NOMO-1 (cell line): Measurements from ENCODE around the gene NOXRED1.

Experiments
- DNase-seq, 2 experiments: peaks; one replicate each; lab custom pipeline; 2025; ENCODE audit not compliant: unreplicated experiment in 2 of 2; lab: John Stamatoyannopoulos, UW

NOXRED1 gene

DNA sequence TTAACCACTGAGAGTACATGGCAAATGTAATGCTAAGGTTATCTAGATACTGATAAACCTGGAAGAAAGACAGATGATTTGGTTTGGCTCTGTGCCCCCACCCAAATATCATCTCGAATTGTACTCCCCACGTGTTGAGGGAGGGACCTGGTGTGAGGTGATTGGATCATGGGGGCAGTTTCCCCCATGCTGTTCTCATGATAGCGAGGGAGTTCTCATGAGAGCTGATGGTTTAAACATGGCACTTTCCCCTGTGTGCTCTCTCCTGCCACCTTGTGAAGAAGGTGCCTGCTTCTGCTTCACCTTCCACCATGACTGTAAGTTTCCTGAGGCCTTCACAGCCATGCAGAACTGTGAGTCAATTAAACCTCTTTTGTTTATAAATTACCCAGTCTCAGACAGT lies 14.2 kb downstream of the NOXRED1 start:
- no peak for DNase-seq

DNA sequence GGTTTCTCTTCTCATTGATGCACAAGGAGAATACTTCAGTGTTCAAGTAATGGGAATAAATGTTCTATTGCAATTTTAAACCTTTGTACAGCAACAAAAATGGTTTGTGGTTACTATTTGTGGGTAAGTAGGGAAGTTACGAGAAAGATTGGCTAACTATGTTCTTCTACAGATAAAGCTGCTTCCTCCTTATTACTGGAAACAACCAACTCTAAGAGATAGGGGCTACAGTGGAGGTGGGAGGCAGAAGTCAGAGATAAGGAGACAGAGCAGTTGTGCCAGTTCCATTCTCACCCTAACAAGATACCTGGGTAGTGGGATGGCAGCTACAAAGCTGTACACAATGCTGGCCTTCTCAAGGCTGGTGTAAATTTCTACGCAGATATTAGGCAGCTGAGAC lies 16.2 kb downstream of the NOXRED1 start:
- peak; percentile 69 to 93 for DNase-seq

DNA sequence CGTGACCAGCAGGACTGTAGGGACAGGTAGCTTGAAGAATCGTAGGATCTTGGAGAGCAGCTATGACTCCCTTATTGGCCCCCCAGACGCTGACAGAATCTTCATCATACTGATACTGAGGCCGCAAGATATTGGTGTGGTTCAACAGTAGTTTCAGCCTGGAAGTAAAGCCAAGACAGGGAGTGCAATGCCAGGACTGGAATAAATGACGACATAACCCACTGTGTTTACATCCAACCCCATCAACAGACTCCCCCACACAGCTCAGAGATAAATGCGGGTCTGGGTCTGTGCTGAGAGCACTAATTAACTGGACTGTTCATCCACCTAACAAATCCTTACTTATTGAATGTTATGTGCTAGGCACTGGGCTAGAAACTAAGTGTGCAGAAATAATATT lies 16.6 kb downstream of the NOXRED1 start:
- DNase-seq, result peak; percentile 63 to 67

DNA sequence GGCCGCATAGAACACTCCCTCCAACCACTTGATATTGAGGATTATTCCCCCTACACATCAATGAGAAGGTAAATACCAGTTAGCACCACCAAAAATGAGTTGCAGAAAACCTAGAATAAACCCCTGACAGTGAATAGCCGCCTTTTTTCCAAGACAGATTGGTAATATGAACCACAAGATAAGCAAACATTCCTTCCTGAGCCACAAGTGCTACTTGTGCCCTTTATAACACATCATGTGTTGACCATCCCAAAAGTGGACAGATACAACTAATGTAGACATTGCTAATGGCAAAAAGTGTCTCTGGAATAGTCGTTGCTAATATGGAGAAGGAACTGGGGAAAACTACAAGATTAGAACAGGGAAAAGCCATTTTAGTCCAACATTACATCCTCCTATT lies 17.2 kb downstream of the NOXRED1 start:
- no peak for DNase-seq

DNA sequence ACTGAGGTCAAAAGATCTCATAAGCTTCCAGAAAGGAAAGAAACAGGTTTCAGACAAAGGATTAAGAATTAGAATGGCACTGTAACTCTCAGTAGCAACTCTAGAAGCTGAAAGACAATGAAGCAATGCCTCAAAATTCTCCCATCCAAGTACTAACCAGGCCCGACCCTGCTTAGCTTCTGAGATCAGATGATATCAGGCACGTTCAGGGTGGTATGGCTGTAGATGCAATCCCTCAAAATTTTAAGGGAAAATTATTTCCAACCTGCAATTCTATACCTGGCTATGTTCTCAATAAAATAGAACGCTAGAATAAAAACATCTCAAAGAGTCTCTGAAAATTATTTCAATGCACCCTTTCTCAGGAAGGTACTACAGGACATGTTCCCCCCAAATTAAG lies 19.6 kb downstream of the NOXRED1 start:
- no peak for DNase-seq

DNA sequence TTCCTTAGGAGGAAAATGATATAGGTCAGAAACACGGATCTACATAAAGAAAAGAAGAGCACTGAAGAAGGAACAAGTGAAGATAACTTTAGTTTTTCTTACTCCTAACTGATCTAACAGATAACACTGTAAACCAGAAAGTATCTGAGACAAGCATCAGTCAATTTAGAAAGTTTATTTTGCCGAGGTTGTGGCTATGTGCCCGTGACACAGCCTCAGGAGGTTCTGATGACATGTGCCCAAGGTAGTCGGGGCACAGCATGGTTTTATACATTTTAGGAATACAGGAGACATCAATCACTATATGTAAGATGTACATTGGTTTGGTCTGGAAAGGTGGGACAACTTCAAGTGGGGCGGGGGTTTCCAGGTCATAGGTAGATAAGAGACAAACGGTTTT lies 23.1 kb downstream of the NOXRED1 start:
- no peak for DNase-seq

DNA sequence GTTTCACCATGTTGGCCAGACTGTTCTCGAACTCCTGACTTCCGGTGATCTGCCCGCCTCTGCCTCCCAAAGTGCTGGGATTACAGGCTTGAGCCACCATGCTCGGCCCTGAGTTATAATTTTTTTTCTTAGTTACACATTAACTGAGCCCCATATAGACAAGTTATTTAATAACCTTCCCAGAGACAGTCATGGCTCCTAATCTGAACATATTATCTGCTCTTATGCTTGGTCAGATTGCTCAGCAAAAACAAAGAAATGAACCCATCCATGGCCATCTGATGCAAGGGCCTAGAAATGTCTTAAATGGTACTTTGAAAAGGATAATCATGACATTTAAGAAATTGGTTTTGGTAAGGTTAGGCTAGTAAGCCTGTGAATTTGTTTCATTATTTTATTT lies 33.1 kb downstream of the NOXRED1 start:
- DNase-seq, result no peak

DNA sequence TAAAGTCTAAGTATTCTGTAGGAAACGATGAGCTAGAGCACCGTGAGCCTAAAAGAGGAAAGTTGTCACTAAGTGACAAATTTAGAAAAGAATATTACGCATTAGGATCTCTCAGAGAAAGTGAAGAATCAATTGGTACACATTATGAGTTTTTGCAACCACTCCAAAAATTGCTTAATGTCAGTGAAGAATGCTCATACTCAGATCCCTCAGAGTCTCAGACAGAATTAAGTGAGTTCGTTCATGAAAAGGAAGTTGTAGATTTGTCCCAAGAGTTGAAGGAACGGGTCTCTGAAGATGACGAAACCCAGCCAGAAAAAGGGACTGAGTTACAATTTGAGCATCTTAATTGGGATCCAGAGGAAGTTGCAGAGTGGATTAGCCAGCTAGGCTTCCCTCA lies 44.6 kb downstream of the NOXRED1 start:
- DNase-seq, result peak; percentile 29 to 79

DNA sequence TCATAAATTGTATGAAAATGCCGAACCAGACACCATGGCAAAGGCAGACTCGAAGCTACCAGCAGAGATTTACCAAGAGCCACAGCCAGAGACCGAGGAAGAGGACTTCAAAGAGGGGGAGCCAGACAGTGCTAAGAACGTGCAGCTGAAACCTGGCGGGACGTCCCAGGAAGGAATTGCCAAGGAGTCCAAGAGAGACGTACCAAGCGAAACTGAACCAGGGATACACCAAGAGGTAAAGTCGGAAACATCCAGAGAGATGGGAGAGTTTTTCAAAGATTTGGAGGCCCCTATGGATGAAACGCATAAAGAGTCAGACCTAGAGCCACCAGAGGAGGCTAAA lies 45.9 kb downstream of the NOXRED1 start:
- no peak for DNase-seq

DNA sequence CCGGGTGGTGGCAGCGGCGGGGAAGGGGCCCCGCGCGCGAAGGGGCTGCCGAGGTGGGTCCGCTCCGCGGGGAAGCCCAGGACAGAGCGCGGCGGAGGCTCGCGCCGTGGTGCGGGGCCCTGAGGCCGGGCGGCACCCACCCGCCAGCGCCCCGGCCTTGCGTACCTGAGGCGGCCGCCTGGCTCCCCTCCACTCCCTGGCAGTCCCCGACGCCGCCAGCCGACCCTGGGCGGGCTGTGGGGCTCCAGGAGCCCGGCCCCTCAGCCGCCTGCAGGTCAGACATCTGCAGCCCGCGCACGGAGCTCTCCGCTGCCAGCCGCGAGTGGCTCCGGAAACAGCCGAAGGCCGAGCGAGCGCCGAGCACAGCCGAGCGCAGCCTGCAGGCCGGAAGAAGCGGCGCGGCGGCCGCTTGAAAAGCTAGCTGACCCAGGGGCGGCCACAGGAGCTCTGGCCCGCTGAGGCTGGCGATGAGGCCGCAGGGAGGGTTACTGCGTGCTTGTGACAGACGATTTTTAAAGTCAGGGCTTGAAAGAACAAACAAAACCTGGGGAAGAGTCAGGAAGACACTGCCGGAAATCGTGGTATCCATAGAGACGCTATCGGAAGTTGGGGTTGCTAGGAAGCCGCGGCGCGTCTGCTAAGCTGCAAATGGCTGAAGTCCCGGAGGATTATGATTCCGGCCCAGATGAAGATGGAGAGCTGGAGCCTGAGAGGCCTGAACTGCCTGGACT lies 46.4 kb downstream of the NOXRED1 start, which contains the start of the genes SAMD15 and TMED8:
SAMD15 (plus strand) TSS at position 609 of the 731 bp plus-strand sequence; CDS start at position 649, 40 bp downstream.
TMED8 (minus strand) TSS at position 324 of the 731 bp plus-strand sequence; CDS start at position 283, 41 bp downstream.
- peak; percentile 75 to 84 for DNase-seq

DNA sequence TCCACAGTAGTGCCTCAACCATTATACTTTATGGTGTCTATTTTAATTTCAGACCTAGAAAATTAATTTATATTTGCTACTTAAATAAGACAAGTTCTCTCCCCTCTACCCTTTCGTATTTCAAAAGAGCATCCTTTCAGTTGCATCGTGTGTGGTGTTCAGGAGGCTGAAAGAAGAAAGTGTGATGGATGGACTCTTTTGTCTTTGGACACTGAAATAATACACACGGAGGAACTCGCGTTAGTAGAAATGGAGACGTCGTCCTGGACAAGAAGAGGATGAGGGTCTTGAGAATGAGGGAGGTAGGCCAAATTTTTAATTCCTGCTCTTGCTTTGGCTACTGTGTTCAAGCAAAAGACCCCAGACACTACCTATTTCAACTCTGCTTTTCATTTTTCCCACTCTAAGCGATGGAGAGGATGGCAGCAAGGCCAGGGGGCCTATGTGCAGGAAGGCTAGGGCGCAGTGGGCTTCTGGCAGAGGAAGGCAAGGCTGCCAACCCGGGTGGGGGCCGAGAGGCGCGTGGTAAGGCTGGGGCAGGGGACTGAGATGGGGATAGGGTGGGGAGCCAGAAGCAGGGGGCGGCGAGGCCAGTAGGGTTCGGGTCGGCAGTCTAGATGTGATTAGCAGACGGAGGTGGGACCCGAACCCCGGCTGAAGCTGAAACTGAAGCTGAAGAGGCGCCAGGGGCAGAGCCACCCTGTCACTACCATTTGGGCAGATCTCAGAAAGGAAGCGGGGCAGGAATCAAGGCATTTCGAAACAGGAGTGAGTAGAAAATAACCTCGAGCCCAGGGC lies 47.2 kb downstream of the NOXRED1 start:
- peak; percentile 26 to 36 for DNase-seq

DNA sequence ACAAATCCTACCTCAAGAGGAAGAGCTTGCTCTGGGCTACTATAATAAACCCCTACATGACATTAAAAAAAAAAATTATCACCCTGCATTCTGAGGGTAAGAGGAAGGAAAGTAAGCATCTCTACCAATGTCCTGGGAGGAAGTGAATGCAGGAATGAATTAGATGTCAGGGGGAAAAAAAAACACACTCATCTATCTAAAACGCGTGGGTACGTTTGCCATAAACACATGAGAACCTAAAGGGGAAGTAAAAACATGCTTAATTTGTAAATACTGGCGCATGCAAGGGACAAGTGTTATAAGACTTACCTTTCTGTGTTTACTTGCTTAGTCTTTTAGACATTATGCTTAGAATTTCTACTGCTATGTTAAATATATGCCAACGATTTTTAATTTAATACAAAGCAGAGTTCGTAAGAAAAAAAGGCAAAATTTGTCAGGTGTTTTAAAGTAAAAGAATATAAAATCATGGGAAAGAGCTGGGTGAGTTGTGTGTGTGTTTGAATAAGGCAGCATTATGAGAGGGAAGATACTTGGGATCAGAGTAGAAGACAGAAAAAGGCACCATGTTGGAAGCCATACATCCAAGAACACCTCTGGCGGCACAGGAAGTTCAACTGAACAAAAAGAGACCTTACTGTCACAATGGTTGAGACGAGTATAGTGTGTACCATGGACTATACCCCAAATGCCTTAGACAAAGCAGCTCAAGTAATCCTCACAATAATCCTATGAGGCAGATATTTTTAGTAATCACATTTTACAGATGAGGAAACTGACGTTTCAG lies 48.0 kb downstream of the NOXRED1 start:
- DNase-seq, result peak; percentile 35 to 60

DNA sequence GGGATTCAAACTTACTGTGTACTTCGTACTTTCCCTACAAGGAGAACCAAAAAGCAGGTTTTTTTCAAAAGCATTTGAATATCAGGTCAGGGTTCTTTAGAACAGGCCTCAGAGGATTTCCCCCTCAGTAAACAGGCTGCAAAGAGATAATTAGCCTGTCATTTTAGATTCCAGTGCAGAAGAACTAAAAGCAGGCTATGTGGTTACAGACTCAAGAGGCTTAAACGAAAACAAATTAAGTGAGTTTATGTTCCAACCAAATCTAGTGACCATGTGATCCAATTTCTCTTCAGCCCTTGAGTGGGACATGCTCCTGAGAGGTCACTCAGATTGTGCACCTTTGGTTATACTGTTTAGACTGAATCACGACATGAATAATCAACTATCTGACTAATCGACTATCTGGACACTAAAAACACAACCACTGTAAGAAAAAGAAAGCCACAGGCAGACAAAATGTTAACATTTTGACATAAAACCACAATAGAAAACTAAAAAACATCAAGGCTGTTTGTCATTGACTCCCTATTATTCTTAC lies 51.0 kb downstream of the NOXRED1 start:
- DNase-seq, result peak; percentile 4 to 54

DNA sequence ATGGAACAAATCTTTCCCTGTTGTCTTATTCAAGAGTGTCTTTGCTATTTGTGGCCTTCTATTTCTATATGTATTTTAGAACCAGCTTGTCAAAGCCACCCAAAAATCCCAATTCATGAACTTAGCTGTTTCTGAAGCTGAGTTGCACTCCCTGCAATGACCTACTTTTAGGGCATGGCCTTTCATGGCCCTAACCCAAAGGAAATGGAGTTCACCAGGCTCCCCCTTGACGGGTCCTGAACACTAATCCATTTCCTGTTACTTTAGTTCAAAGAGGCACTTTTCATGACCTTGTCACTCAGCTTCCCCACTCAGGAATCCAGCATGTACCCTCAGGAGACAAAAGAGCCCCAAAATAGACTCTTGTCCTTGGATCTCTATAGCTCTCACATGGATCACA lies 54.0 kb downstream of the NOXRED1 start:
- DNase-seq, result no peak

DNA sequence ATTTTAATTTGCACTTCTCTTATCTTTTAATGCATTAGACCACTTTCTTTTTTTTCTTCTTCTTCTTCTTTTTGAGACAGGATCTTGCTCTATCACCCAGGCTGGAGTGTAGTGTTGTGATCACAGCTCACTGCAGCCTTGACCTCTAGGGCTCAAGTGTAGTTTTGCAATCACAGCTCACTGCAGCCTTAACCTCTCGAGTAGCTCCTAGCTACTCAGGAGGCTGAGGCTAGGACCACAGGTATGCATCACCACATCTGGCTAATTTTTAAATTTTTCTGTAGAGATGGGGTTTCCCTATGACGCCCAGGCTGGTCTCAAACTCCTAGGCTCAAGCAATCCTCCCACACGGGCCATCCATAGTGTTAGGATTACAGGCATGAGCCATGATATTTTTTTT lies 59.2 kb downstream of the NOXRED1 start:
- DNase-seq, result no peak

DNA sequence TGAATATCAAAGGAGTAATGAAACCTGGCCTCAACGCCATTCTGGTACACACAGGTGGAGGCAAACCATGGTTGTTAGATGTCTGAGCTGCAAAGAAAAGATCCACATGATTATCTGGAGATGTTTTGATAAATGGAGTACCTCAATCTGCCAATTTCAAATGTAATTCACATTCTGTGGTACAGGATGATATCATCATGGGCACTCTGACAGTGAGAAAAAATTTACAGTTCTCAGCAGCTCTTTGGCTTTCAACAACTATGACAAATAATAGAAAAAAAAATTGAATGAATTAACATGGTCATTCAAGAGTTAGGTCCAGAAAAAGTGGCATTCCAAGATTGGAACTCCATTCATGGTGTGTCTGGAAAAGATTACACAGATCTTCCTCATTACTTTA lies 63.7 kb downstream of the NOXRED1 start:
- DNase-seq, result no peak

DNA sequence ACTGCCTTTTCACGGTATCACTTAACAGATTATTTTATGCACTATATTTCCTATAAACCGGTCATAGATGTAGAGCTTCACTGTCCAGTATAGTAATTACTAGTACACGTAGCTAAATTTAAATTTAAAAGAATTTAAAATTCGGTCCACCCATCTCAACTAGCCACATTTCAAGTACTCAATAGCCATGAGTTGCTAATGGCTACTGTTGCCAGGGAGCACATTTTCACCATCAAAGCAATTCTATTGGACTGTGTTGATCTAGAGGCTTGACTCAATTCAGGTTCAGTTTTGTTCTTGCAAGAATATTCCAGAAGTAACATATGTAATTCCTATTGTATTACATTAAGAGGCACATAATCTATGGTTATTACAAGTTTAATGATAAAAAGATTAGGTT lies 66.4 kb downstream of the NOXRED1 start:
- no peak for DNase-seq

DNA sequence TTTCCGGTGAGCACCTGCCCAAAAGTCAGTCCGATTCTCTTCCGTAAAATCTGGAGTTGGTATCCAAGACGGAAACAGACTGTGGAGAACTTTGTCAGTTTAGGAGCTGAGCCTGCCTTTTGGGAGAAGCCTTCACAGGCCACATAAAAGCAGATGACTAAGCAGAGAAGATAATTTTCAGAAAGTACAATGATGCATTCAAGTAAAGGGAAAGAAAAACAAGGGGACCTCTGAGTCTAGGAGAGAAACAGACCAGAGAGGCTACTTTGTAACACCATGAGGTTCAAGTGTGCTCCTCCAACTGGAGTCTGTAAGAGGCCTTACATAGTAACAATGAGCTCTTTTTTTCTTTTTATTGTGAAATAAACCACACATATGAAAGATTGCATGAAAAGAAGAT lies 67.5 kb downstream of the NOXRED1 start:
- no peak for DNase-seq

DNA sequence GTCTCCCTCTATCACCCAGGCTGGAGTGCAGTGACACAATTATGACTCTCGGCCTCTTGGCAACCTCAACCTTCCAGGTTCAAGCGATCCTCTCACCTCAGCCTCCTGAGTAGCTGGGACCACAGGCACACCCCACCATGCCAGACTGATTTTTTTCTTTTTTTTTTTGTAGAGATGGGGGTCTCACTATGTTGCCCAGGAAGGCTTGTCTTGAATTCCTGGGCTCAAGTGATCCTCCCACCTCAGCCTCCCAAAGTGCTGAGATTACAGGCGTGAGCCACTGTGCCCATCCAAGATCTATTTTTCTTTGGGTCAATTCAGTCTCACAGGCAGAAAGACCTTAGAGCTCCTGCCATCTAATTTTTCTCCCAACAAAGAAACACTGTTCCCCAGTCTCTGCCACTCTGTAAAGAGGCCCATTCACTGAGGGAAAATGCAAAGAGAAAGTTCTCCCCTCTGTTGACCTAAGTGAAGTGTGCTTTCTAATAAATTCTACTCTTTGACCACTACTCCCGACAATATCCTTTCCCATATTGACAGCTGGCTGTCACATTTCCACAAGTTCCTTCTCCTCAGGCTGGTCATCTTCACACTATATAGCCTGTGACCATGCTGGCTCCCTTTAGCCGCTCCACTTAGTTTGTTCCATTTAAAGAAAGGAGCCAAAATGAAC lies 69.7 kb downstream of the NOXRED1 start:
- DNase-seq, result no peak

DNA sequence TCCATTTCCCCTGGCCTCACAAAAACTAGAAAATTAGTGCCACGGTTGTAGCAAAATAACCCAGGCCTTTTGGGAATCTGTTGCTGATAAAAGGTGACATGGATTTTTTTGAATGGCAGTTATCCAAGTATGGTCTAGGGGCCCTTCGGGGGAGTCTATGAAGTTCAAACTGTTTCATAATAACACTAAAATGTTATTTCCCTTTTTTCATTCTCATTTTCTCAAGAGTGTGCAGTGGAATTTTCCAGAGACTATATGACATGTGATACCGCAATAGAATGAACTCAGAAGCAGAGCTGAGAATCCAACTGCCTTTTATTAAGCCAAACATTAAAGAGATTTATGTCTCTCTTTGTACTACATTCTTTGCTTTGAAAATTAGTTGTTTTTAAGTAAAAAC lies 75.6 kb downstream of the NOXRED1 start:
- peak; percentile 86 to 98 for DNase-seq

DNA sequence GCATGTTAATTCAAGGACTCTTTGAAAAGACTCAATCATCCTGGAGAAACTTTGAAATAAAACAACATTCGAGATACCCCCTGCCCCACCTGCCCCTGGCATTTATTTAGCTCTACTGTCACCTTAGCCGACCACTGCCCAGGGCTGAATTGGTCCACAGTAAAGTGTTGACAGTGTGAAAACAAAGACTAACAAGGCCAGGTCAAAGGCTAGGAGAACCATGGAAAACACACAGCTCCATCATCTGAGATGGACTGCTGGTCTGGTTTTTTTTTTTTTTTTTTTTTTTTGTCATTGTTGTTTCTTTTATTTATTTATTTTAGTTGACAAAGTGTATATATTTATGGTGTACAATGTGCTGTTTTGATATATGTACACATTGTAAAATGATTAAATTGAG lies 76.8 kb downstream of the NOXRED1 start:
- DNase-seq, result no peak
